ENCODE measurements around the gene MAT2A. TPM values are rescaled to one million over a fixed set of nuclear protein-coding genes. Genes with fewer than 3 reads are reported as not detected.

Gene MAT2A
- total and polyA plus RNA-seq, 9 of the 15 experiments (the other 6 are each of a cell fraction or from before 2014, with no cell fraction given): 130 to 1,027 (median 240) TPM

DNA sequence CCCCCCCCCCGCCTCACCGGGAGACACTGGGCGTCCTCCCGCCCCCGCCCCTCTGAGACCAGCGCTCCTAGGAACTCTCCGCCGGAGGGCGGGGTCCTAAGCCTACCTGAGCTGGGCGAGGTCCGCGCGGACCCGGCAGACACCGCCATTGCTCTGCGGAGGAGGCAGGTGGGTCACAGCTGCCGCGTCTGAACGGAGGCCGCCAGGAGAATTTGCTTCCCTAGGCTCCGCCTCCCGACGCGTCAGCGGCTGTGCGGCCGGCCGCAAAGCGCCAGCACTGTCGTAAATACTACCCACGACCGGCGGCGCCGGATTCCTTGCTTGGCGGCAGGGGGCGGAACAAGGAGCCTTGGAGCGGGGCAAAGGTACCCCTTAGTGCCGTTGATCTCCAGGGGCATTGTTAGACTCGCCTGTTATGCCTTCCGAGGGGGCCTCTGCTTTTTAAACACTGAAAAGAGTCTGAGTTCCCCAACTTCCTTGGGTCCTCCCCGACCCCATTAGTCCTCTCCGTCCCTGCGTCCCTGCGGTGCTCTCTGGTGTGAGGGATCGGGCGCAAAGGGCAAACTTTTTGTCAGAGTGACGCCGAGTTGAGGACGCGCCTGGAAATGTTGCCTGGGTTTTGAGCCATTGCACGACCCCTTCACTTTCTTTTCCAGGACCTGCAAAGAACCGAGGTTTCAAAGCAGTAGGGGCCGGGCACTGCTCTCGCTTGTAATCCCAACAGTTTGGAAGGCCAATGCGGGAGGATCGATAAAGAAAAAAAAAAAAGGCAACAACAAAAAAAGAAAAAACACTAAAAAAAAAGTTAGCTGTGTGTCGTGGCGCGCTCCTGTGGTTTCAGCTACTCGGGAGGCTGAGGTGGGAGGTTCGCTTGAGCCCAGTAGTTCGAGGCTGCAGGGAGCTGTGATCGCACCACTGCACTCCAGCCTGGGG lies 22.6 kb downstream of the MAT2A start, which contains the start of gene GGCX (continued):
- peak; percentile 65; the same call in 1 of the 2 replicates for TF ChIP-seq RB1 (IDR thresholded peaks at IDR 0.05; ENCODE audit: low read depth)
- peak; percentile 66 for TF ChIP-seq HNRNPLL (IDR thresholded peaks at IDR 0.05; ENCODE audit: low read depth, low read length, poor library complexity, severe bottlenecking)
- TF ChIP-seq LARP7 (IDR thresholded peaks at IDR 0.05): 0 out of 2 replicates have a peak, but pooled peaks have one; percentile 58
- TF ChIP-seq ZFP1 (CRISPR knock-in tag; IDR thresholded peaks at IDR 0.05): no peak
- peak; percentile 8 for TF ChIP-seq MEIS2 (IDR thresholded peaks at IDR 0.05; ENCODE audit: partially characterized antibody)
- peak; percentile 95 for TF ChIP-seq POLR2AphosphoS5 (IDR thresholded peaks at IDR 0.05; ENCODE audit: control insufficient read depth, insufficient read depth, low read depth, low read length)
- TF ChIP-seq TBL1XR1 (IDR thresholded peaks at IDR 0.05; ENCODE audit: low read length in 2 of 2): 0 out of 4 replicates have a peak, but pooled peaks of 1 of the 2 experiments have one; percentile 19
- TF ChIP-seq ZNF384 (IDR thresholded peaks at IDR 0.05; ENCODE audit: low read depth, low read length): peak; percentile 38
- peak; percentile 56 for TF ChIP-seq GABPA (tag; conservative IDR thresholded peaks at IDR 0.05; ENCODE audit: low read depth)
- peak; percentile 77 for TF ChIP-seq CXXC5 (CRISPR knock-in tag; IDR thresholded peaks at IDR 0.05)
- no peak for TF ChIP-seq CAMTA2 (CRISPR knock-in tag; conservative IDR thresholded peaks at IDR 0.05)
- peak; percentile 26; the same call in 1 of the 2 replicates for TF ChIP-seq BCOR (IDR thresholded peaks at IDR 0.05)
- TF ChIP-seq BRD4 (IDR thresholded peaks at IDR 0.05): no peak
- TF ChIP-seq CCNT2 (IDR thresholded peaks at IDR 0.05; ENCODE audit: borderline replicate concordance, extremely low read depth, insufficient read length, low read depth, low read length): peak; percentile 85
- TF ChIP-seq FOXK2 (conservative IDR thresholded peaks at IDR 0.05 in 1 of 2, IDR thresholded peaks at IDR 0.05 in 1 of 2; ENCODE audit: low read depth in 2 of 2): peak; percentile 68 to 80; a peak in 2 of 4 replicates
- TF ChIP-seq, protein P1, sequence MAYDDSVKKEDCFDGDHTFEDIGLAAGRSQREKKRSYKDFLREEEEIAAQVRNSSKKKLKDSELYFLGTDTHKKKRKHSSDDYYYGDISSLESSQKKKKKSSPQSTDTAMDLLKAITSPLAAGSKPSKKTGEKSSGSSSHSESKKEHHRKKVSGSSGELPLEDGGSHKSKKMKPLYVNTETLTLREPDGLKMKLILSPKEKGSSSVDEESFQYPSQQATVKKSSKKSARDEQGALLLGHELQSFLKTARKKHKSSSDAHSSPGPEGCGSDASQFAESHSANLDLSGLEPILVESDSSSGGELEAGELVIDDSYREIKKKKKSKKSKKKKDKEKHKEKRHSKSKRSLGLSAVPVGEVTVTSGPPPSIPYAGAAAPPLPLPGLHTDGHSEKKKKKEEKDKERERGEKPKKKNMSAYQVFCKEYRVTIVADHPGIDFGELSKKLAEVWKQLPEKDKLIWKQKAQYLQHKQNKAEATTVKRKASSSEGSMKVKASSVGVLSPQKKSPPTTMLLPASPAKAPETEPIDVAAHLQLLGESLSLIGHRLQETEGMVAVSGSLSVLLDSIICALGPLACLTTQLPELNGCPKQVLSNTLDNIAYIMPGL (CRISPR knock-in tag; IDR thresholded peaks at IDR 0.05): 0 out of 2 replicates have a peak, but pooled peaks have one; percentile 48
- TF ChIP-seq MCM3 (IDR thresholded peaks at IDR 0.05): no peak
- TF ChIP-seq ZNF174 (CRISPR knock-in tag; IDR thresholded peaks at IDR 0.05): no peak
- TF ChIP-seq ZNF551 (CRISPR knock-in tag; IDR thresholded peaks at IDR 0.05): no peak
- no peak; the same call in 1 of the 2 replicates for TF ChIP-seq TEAD4 (IDR thresholded peaks at IDR 0.05; ENCODE audit: low read length)
- no peak for TF ChIP-seq TEAD4 (CRISPR knock-in tag; IDR thresholded peaks at IDR 0.05; ENCODE audit: borderline replicate concordance)
- peak; percentile 57 for TF ChIP-seq ZFX (CRISPR knock-in tag; IDR thresholded peaks at IDR 0.05)
- TF ChIP-seq, protein P2, sequence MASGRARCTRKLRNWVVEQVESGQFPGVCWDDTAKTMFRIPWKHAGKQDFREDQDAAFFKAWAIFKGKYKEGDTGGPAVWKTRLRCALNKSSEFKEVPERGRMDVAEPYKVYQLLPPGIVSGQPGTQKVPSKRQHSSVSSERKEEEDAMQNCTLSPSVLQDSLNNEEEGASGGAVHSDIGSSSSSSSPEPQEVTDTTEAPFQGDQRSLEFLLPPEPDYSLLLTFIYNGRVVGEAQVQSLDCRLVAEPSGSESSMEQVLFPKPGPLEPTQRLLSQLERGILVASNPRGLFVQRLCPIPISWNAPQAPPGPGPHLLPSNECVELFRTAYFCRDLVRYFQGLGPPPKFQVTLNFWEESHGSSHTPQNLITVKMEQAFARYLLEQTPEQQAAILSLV (tag; IDR thresholded peaks at IDR 0.05): no peak
- peak; percentile 85; the same call in 1 of the 2 replicates for TF ChIP-seq PHF8 (IDR thresholded peaks at IDR 0.05; ENCODE audit: borderline replicate concordance, low read length)
- TF ChIP-seq PURB (CRISPR knock-in tag; IDR thresholded peaks at IDR 0.05; ENCODE audit: low read depth): no peak
- TF ChIP-seq ZC3H8 (IDR thresholded peaks at IDR 0.05): no peak
- TF ChIP-seq NR3C1 (CRISPR knock-in tag; IDR thresholded peaks at IDR 0.05): no peak
- 0 out of 4 replicates have a peak, but pooled peaks of 1 of the 2 experiments have one; percentile 5 for TF ChIP-seq RCOR1 (IDR thresholded peaks at IDR 0.05; ENCODE audit: borderline replicate concordance in 1 of 2, low read depth in 2 of 2, low read length in 2 of 2)

Data from K562 (cell line).